RWPE2 (cell line): ENCODE results near the gene KISS1R.
"Not testable (repeated sequence)": the region's sequence is repeated elsewhere in the genome, so short reads cannot be mapped to it uniquely, and the experiment has no call there.

Experiments
- ATAC-seq: fragments of 200-7000 bp; cut with Tn5 transposase; 3 replicates; pipeline ENCODE4 v1.9.1; 2021; ENCODE audit warnings: low read depth
- DNase-seq: peaks from one replicate; pipeline ENCODE4 v3.0.0-alpha.2; 2020; ENCODE audit warnings: low spot score
- H3K27ac ChIP-seq: fragments of 450-650 bp; 2 replicates; pipeline ENCODE4 v1.5.1; 2017; ENCODE audit warnings: mild to moderate bottlenecking; ENCODE audit not compliant: poor library complexity, severe bottlenecking
- H3K27me3 ChIP-seq: fragments of 250-450 bp; sonication (Bioruptor Pico); 2 replicates; pipeline ENCODE4 v1.5.1; 2021; ENCODE audit warnings: mild to moderate bottlenecking, moderate library complexity; ENCODE audit not compliant: insufficient read depth, poor library complexity, severe bottlenecking
- H3K36me3 ChIP-seq: fragments of 250-450 bp; sonication (Bioruptor Pico); 2 replicates; pipeline ENCODE4 v1.5.1; 2020; ENCODE audit warnings: low read depth, mild to moderate bottlenecking, moderate library complexity
- H3K4me1 ChIP-seq: fragments of 250-450 bp; sonication (Bioruptor Pico); 2 replicates; pipeline ENCODE4 v1.5.1; 2021; ENCODE audit warnings: mild to moderate bottlenecking, moderate library complexity; ENCODE audit not compliant: insufficient read depth, poor library complexity, severe bottlenecking
- H3K4me3 ChIP-seq: fragments of 250-450 bp; sonication (Bioruptor Pico); 2 replicates; pipeline ENCODE4 v1.5.1; 2021; ENCODE audit warnings: mild to moderate bottlenecking, moderate library complexity; ENCODE audit not compliant: severe bottlenecking
- H3K9me3 ChIP-seq: fragments of 250-450 bp; sonication (Bioruptor Pico); 2 replicates; pipeline ENCODE4 v1.5.1; 2021; ENCODE audit warnings: mild to moderate bottlenecking, moderate library complexity; ENCODE audit not compliant: severe bottlenecking
- CTCF ChIP-seq: fragments of 450-650 bp; IDR thresholded peaks from one replicate; pipeline ENCODE4 v1.5.1; 2017; ENCODE audit warnings: mild to moderate bottlenecking, moderate library complexity; ENCODE audit not compliant: poor library complexity, severe bottlenecking

The KISS1R gene

DNA sequence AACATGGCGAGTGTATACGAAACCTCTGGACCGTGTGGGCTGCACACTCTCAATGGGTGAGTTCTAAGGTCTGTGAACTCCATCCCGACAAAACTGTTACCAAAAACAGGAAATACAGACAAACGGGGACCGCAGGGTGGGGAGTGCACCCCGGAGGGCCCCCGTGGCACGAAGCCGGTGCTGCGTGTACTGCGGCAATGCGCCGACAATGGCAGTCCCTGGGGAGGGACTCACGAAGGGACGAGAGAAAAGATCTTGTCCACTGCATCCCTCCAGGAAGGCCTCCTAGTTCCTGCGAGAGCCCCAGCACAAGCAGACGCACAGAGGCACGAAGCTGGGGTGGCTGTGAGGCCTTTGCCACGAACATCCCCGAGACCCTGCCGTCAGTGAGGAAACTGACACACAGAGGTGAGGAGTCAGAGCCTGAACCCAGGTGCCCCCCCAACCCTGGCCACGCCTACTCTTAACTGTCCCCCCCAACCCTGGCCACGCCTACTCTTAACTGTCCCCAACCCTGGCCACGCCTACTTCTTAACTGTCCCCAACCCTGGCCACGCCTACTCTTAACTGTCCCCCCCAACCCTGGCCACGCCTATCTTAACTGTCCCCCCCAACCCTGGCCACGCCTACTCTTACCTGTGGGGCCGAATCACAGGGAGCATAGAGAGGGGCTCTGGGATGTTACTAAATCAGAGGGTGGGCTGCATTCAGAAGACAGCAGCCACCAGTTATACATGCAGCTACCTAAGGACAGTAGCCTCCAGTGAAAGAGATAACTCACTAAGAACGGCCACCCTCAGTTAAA is 28.4 kb upstream of the KISS1R start:
- H3K27ac ChIP-seq: no peak overlapping the region
- H3K9me3 ChIP-seq: no peaks in the 10 kb centered on the region
- no peak overlapping the region for H3K4me3 ChIP-seq
- ATAC-seq (no peak), DNase-seq (no peak)
- no peaks in the 10 kb centered on the region for H3K4me1 ChIP-seq
- H3K27me3 ChIP-seq: no peaks in the 10 kb centered on the region
- TF ChIP-seq CTCF: no peak
- peaks cover 29% of the 10 kb centered on the region for H3K36me3 ChIP-seq

DNA sequence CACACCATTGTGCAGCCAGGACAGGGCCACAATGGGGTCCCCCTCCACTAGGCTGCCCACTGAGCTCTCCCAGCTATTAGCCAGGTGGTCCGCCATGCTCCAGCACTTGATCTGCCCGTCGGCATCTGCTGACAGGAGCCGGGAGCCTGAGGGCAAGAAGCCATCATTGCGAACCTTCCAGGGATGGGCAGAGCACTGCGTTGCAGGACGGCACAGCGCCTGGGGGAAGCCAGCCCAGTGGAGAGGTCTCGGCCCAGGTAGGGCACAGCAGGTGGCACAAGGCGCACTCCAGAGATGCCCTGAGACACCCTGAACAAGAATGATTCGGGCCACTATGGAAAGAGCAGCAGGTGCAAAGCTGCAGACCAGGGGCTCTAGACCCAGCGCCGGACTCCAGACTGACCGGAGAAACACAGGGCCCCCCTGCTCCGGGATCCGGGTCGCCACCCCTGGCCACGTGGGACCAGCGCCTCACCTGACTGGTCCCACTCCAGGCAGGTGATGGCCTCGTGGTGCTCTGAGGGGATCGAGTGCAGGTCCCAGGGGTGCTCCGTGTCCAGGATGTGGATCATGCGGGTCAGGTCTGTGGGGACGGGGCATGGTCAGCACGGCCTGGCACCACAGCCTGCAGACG is 27.4 kb upstream of the KISS1R start:
- no peak overlapping the region for H3K4me3 ChIP-seq
- no peaks in the 10 kb centered on the region for H3K27me3 ChIP-seq
- DNase-seq (no peak), ATAC-seq (no peak)
- H3K27ac ChIP-seq: no peak overlapping the region
- no peaks in the 10 kb centered on the region for H3K9me3 ChIP-seq
- H3K36me3 ChIP-seq: peaks cover 20% of the 10 kb centered on the region
- TF ChIP-seq CTCF: no peak
- H3K4me1 ChIP-seq: no peaks in the 10 kb centered on the region

DNA sequence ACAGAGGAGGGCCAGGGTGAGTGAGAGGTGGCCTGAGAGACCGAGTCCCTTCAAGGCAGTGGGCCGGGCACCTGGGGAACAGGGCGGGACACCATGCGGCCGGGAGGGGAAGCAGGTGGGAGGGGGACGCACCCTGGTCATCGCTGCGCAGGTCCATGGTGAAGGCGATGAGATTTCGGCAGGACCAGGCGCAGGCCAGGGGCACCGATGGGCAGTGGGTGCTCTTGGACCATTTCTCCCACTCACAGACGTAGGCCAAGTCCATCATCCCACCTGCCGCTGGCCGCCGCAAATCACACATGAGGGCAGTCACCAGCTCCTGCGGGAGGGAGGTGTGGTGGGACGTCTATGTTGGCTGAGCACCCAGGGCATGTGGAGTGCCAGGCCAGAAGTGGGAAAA is 26.3 kb upstream of the KISS1R start:
- Histone ChIP-seq H3K27me3 (no peaks in the 10 kb centered on the region), H3K9me3 (no peaks in the 10 kb centered on the region), H3K4me3 (no peak overlapping the region), H3K4me1 (no peaks in the 10 kb centered on the region), H3K36me3 (peaks cover 17% of the 10 kb centered on the region), H3K27ac (no peak overlapping the region)
- no peak for TF ChIP-seq CTCF
- ATAC-seq (no peak), DNase-seq (no peak)

GRCh38 chr19:891421-892200 is 25.5 kb upstream of the KISS1R start:
- peaks cover 17% of the 10 kb centered on the region for H3K36me3 ChIP-seq
- ATAC-seq, H3K4me1 ChIP-seq, H3K9me3 ChIP-seq, H3K27me3 ChIP-seq: not testable (repeated sequence)
- peak overlapping the region; percentile 74 for H3K27ac ChIP-seq
- DNase-seq: peak; percentile 55
- H3K4me3 ChIP-seq: peak overlapping the region; percentile 66

- H3K9me3 ChIP-seq: no peaks in the 10 kb centered on the region
- no peaks in the 10 kb centered on the region for H3K4me1 ChIP-seq
- peak overlapping the region; percentile 74 for H3K27ac ChIP-seq
- H3K27me3 ChIP-seq: no peaks in the 10 kb centered on the region
- DNase-seq: peak; percentile 59
- peak overlapping the region; percentile 66 for H3K4me3 ChIP-seq
- no peak for ATAC-seq
- no peak for TF ChIP-seq CTCF
- H3K36me3 ChIP-seq: peaks cover 13% of the 10 kb centered on the region
Observed at GRCh38 chr19:892243-892893, 24.8 kb upstream of the KISS1R start.
